Psoas muscle (tissue), 8 donors: ENCODE data around the gene POU1F1. TPM values are rescaled to one million over a fixed set of nuclear protein-coding genes. Genes with fewer than 3 reads are reported as not detected.

Experiments used
- ATAC-seq, 4 donors: fragments of 200-7000 bp; cut with Tn5 transposase; one replicate each; pipeline ENCODE4 v1.9.1; 2020; ENCODE audit warnings: moderate library complexity in 3 of 4, mild to moderate bottlenecking in 2 of 4
- DNase-seq, 2 donors: peaks; one replicate each; pipeline ENCODE4 v3.0.0-alpha.2; 2020
- H3K27ac ChIP-seq: fragments of 200-600 bp; one replicate; pipeline ENCODE4 v1.8.0; 2022
- H3K27me3 ChIP-seq, 3 donors: fragments of 200-600 bp in 1 of 3; one replicate each; pipeline versions ENCODE4 v1.6.1 to v1.8.0; 2013 to 2022; ENCODE audit warnings: low read length in 2 of 3, mild to moderate bottlenecking in 2 of 3, moderate library complexity in 1 of 3; ENCODE audit not compliant: insufficient read depth in 3 of 3
- H3K36me3 ChIP-seq, 2 donors: fragments of 200-600 bp in 1 of 2; one replicate each; pipeline versions ENCODE4 v1.6.1 to v1.8.0; 2013 to 2022; ENCODE audit warnings: low read depth in 1 of 2, mild to moderate bottlenecking in 1 of 2, moderate library complexity in 1 of 2; ENCODE audit not compliant: insufficient read depth in 1 of 2
- H3K4me1 ChIP-seq: fragments of 200-600 bp; one replicate; pipeline ENCODE4 v1.8.0; 2022
- H3K4me3 ChIP-seq: fragments of 200-600 bp; one replicate; pipeline ENCODE4 v1.8.0; 2022; ENCODE audit warnings: mild to moderate bottlenecking
- H3K9me3 ChIP-seq: fragments of 200-600 bp; one replicate; pipeline ENCODE4 v1.8.0; 2022
- WGBS, 3 donors: extraction: QIAGEN DNeasy Blood & Tissue Kit; methylation state at CpG; one replicate each; pipeline versions ENCODE4 v1.1.6 to v1.1.7; 2013; 5-methylcytosine and 5-hydroxymethylcytosine counted together
- intact Hi-C, 2 donors: fragments of 100-400 bp; cut with DNase I; formaldehyde crosslinking; loops; one replicate each; pipeline versions ENCODE4 v1.11.0 to v1.14.2; 2022
- polyA plus RNA-seq, 3 donors: library from polyadenylated mRNA; stranded (reverse); fragments of 200-250 nt; gene quantifications; one replicate each; pipeline ENCODE4 v1.2.3, GENCODE V29; 2013
- total RNA-seq, 4 donors: library from RNA; stranded (reverse); fragmentation: NEBNext Ultra II Directional in 2 of 4; extraction: Animal tissue kit (Norgen Biotek cat#: 25700) in 2 of 4; gene quantifications; one replicate each; pipeline versions ENCODE4 v1.2.1 to v1.2.4, GENCODE V29; 2021 to 2023
- TF ChIP-seq, protein P1 (sequence below): fragments of 200-600 bp; IDR thresholded peaks from one replicate; pipeline ENCODE4 v1.8.0; 2022; ENCODE audit warnings: antibody characterized with exemption
- donor health status: healthy with polysubstance abuse.
- donor health status: DM: no; HTN: no; CAD: no; lungs with moderate emphysema.
- donor health status: Bipolar disorder and iron deficiency.
- donor health status: healthy.
- donor health status: DM: yes; HTN: yes; CAD: no.
- donor health status: DM: no; HTN: no; CAD: no.
- donor health status: DM: no; HTN: no; CAD: no.
- donor health status: DM: yes; HTN: yes; CAD: no.

Gene POU1F1
- total and polyA plus RNA-seq, 7 donors, result 0.01 TPM; not detected in 6

DNA sequence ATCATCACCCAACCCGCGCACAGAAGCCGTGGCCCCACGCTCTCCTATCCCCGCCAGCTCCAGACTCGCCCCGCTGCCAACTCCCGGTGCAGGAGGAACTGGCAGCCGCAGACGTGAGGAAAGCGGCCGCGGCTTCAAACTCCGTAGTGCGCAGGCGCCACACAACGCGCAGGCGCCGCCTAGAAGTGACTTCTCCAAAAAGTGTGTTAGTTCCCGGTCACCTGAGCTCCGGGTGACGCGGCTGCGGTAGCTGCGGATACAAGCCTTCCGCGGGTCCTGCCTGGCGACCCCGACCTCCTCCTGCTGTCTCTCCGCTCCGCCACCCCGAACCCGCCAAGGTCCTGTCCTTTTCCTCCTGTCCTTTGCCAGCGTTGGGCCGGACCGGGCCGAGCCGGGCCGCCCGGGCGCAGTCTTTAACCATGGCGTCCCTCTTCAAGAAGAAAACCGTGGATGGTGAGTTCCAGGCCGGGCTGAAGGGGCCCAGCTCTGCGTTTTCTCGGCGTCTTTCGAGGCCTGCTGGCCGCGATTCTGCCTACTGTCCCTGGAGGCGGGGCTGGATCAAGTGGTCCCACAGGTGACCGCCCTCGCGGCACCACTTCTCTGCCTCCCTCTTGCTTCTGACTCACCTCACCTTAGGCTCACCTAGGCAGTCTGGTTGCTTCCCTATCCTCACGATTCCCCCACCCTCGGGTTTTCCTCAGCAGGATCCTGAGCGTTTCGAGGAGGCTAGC is 49.1 kb downstream of the POU1F1 start, which contains the start of gene CHMP2B:
Gene CHMP2B, plus strand, starts transcription at position 206 of the 731 bp plus-strand sequence. Its CDS starts 214 bp downstream, at position 420.
- intact Hi-C loops, result no loop called here
- peak within 1 kb of the TSS; percentile 93 for H3K27ac ChIP-seq
- H3K4me1 ChIP-seq, result peaks cover 26% of the 10 kb centered on the region
- 0 to 1% (median 0%) methylated on average over 59 of the region's 59 CpGs for WGBS, 3 donors
- ATAC-seq (peak; percentile 96 to 99 (median 97)), DNase-seq (peak; percentile 94 to 97)
- H3K36me3 ChIP-seq, result no peaks in the 10 kb centered on the region
- H3K4me3 ChIP-seq, result peak within 1 kb of the TSS; percentile 81
- H3K27me3 ChIP-seq, result no peaks in the 10 kb centered on the region
- no peaks in the 10 kb centered on the region for H3K9me3 ChIP-seq
- TF ChIP-seq, protein P1, sequence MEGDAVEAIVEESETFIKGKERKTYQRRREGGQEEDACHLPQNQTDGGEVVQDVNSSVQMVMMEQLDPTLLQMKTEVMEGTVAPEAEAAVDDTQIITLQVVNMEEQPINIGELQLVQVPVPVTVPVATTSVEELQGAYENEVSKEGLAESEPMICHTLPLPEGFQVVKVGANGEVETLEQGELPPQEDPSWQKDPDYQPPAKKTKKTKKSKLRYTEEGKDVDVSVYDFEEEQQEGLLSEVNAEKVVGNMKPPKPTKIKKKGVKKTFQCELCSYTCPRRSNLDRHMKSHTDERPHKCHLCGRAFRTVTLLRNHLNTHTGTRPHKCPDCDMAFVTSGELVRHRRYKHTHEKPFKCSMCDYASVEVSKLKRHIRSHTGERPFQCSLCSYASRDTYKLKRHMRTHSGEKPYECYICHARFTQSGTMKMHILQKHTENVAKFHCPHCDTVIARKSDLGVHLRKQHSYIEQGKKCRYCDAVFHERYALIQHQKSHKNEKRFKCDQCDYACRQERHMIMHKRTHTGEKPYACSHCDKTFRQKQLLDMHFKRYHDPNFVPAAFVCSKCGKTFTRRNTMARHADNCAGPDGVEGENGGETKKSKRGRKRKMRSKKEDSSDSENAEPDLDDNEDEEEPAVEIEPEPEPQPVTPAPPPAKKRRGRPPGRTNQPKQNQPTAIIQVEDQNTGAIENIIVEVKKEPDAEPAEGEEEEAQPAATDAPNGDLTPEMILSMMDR, result no peak

DNA sequence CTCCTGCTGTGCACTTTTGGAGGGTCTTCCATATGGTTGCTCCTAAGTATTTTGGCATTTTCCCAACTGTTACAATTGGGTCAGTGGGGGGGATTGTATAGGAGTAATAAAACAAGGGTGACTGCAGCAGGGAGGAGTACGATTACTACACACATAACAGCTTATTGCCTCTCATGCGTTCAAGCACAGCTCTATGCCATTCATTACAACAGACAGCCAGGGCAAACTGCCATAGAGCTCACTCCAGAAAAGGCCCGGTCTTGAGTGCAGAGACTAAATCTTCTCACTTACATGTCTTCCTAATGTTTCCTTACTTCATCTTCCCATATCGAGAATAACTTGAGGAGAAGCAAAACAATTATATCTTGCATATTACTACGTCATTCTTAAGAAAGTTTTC is 50.7 kb downstream of the POU1F1 start:
- DNase-seq (no peak), ATAC-seq (peak in 2 of 4 donors; percentile 40)
- Histone ChIP-seq H3K36me3 (no peaks in the 10 kb centered on the region), H3K27me3 (no peaks in the 10 kb centered on the region), H3K4me1 (peaks cover 23% of the 10 kb centered on the region), H3K27ac (no peak overlapping the region), H3K4me3 (peak overlapping the region; percentile 81), H3K9me3 (no peaks in the 10 kb centered on the region)
- TF ChIP-seq, protein P1, result no peak
- intact Hi-C loops, result no loop called here
- WGBS, 3 donors, result 33 to 48% (median 40%) methylated on average over 5 of the region's 5 CpGs

DNA sequence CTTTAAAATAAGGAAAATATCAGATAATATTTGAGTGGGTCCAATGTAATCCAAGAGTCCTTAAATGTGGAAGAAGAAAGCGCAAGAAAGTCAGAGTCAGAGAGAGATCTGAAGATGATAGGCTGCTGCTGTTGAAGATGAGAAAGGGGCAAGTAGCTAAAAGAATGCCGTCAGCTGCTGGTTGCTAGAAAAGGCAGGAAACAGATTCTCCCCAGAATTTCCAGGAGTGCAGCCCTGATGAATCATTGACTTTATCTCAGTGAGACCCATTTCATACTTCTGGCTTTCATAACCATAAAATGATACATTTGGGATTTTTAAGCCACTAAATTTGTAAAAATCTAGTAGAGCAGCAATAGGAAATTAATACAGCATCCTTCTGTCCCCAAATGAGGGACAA is 56.8 kb downstream of the POU1F1 start:
- no peaks in the 10 kb centered on the region for H3K36me3 ChIP-seq
- H3K27me3 ChIP-seq, result peaks cover 0 to 7% (median 4%) of the 10 kb centered on the region in 3 donors
- intact Hi-C loops, result no loop called here
- ATAC-seq (no peak), DNase-seq (no peak)
- TF ChIP-seq, protein P1, result no peak
- 84 to 91% (median 90%) methylated on average over 2 of the region's 2 CpGs for WGBS, 3 donors
- H3K9me3 ChIP-seq, result no peaks in the 10 kb centered on the region
- no peaks in the 10 kb centered on the region for H3K4me1 ChIP-seq
- H3K4me3 ChIP-seq, result no peak overlapping the region
- H3K27ac ChIP-seq, result no peak overlapping the region

DNA sequence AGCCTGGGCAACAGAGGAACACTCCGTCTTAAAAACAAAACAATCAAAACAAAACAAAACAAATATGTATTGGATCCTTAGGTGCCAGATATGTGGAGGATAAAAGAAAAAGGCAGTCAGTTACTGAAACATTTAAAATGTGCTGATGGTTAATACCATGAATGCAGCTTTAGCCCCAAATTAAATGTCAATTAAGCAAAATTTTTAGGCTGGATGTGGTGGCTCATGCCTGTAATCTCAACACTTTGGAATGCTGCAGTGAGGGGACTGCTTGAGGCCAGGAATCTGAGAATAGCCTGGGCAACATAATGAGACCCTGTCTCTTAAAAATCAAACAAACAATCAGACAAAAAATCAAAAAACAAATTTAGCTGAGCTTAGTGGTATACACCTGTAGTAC is 57.8 kb downstream of the POU1F1 start:
- intact Hi-C loops, result no loop called here
- no peak for DNase-seq
- Histone ChIP-seq H3K27me3 (peaks cover 0 to 7% (median 4%) of the 10 kb centered on the region in 3 donors), H3K4me1 (no peaks in the 10 kb centered on the region), H3K9me3 (no peaks in the 10 kb centered on the region), H3K27ac (no peak overlapping the region), H3K36me3 (no peaks in the 10 kb centered on the region), H3K4me3 (no peak overlapping the region)
- 90 to 98% (median 96%) methylated on average over 1 of the region's 1 CpG for WGBS, 3 donors
- no peak for ATAC-seq
- TF ChIP-seq, protein P1, result no peak

Other genes with a start within 250 kb of the POU1F1 start
- gene CHMP2B, start 49.3 kb downstream of the POU1F1 start, total RNA-seq, result 10 to 100 TPM; 21.0 to 37.5 (median 29.2) TPM
- 10 to 100 TPM; 21.4 to 37.5 (median 22.2) TPM for gene CHMP2B, start 49.3 kb downstream of the POU1F1 start, polyA plus RNA-seq